ENCODE data around the gene BACH2. TPM values are rescaled to one million over a fixed set of nuclear protein-coding genes. Genes with fewer than 3 reads are reported as not detected.

The BACH2 gene
- polyA plus RNA-seq, 1 experiment = 0.10 TPM

DNA sequence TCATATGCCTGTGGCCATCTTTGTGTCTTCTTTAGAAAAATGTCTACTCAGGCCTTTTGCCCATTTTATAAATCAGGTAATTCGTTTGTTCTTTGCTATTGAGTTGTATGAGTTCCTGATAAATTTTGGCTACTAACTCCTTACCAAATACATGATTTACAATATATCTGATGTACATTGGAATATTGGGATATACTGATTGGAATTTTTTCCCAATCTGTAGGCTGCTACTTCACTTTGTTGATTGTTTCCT is 39.2 kb downstream of the BACH2 start:
- TF ChIP-seq, protein P1, sequence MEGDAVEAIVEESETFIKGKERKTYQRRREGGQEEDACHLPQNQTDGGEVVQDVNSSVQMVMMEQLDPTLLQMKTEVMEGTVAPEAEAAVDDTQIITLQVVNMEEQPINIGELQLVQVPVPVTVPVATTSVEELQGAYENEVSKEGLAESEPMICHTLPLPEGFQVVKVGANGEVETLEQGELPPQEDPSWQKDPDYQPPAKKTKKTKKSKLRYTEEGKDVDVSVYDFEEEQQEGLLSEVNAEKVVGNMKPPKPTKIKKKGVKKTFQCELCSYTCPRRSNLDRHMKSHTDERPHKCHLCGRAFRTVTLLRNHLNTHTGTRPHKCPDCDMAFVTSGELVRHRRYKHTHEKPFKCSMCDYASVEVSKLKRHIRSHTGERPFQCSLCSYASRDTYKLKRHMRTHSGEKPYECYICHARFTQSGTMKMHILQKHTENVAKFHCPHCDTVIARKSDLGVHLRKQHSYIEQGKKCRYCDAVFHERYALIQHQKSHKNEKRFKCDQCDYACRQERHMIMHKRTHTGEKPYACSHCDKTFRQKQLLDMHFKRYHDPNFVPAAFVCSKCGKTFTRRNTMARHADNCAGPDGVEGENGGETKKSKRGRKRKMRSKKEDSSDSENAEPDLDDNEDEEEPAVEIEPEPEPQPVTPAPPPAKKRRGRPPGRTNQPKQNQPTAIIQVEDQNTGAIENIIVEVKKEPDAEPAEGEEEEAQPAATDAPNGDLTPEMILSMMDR (IDR thresholded peaks at IDR 0.05; ENCODE audit: insufficient read depth, low read depth, low read length) = no peak
- POLR2A ChIA-PET = no interaction called here
- Histone ChIP-seq H3K27me3 (ENCODE audit: control insufficient read depth, insufficient read depth, low read length) (peaks cover 2% of the 10 kb centered on the region; the same call in 1 of the 2 replicates), H3K4me3 (ENCODE audit: low read depth, low read length) (no peak overlapping the region), H3K36me3 (ENCODE audit: control insufficient read depth, insufficient read depth, low read length) (no peaks in the 10 kb centered on the region)
- CTCF ChIA-PET = no interaction called here
- DNase-seq (ENCODE audit: low read depth) = no peak

- TF ChIP-seq, protein P1 (IDR thresholded peaks at IDR 0.05; ENCODE audit: insufficient read depth, low read depth, low read length) = no peak
- ChIA-PET POLR2A (no interaction called here), CTCF (no interaction called here)
- Histone ChIP-seq H3K36me3 (ENCODE audit: control insufficient read depth, insufficient read depth, low read length) (no peaks in the 10 kb centered on the region), H3K4me3 (ENCODE audit: low read depth, low read length) (no peak overlapping the region), H3K27me3 (ENCODE audit: control insufficient read depth, insufficient read depth, low read length) (peaks cover 2% of the 10 kb centered on the region; the same call in 1 of the 2 replicates)
- peak; percentile 43 for DNase-seq (ENCODE audit: low read depth)
Observed at GRCh38 chr6:90256698-90257485, 39.8 kb downstream of the BACH2 start.

DNA sequence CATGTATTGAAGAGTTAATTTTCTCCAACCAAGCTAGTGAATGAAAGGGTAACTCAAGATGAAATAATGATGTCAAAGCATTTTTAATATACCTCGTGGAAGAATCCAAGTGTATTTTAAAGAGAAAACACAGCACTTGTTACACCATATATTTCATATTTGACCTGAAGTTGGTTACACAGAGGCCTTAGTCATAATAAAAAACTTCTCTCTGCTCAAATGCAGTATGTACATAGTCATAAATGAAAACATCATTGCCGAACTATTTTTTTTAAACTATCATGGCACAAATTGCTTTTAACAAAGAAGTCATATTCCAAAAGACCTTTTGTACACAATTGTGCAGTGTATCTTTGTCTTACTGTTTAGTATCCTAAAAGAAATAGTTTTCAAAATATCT is 43.0 kb downstream of the BACH2 start:
- DNase-seq (ENCODE audit: low read depth) = no peak
- TF ChIP-seq, protein P1 (IDR thresholded peaks at IDR 0.05; ENCODE audit: insufficient read depth, low read depth, low read length) = no peak
- Histone ChIP-seq H3K36me3 (ENCODE audit: control insufficient read depth, insufficient read depth, low read length) (no peaks in the 10 kb centered on the region), H3K4me3 (ENCODE audit: low read depth, low read length) (no peak overlapping the region), H3K27me3 (ENCODE audit: control insufficient read depth, insufficient read depth, low read length) (no peaks in the 10 kb centered on the region)
- POLR2A ChIA-PET = no interaction called here
- CTCF ChIA-PET = interaction anchor here (0.7 kb wide), 1 partner anchor 224 kb away, joined by 3 read pairs; no protein-coding TSS in a partner anchor

DNA sequence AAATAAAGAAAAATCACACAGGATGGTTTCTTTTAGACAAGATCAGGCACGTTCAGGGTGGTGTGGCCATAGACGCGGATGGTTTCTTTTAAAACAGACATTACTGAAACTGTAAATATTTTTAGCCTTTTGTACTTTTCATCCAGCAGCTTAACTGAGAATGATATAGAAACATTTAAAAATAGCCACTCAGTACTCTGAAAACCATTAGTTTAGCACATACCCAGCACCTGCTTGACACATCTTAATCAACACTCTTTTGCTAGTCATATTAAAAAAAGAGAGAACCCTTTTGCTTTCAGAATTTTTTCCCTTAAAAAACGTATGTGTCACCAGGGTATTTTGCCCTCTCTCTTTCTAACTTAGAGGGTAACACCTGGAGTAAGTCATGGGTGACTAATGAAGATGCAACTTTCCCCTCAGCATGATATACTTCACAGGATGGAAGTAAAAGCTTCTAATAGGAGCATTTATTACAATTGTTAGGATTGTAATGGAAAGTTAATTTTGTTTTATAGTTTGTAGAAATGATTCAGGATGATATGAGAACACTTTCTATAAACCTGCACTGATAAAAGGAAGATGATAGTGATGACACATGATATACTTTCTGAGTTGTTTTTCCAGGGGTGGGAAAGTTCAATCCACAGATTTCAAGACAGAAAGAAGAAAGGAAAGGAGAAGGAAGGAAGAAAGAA is 45.2 kb downstream of the BACH2 start:
- CTCF ChIA-PET = no interaction called here
- Histone ChIP-seq H3K4me3 (ENCODE audit: low read depth, low read length) (no peak overlapping the region), H3K36me3 (ENCODE audit: control insufficient read depth, insufficient read depth, low read length) (no peaks in the 10 kb centered on the region), H3K27me3 (ENCODE audit: control insufficient read depth, insufficient read depth, low read length) (no peaks in the 10 kb centered on the region)
- TF ChIP-seq, protein P1 (IDR thresholded peaks at IDR 0.05; ENCODE audit: insufficient read depth, low read depth, low read length) = no peak
- POLR2A ChIA-PET = no interaction called here
- DNase-seq (ENCODE audit: low read depth) = no peak

DNA sequence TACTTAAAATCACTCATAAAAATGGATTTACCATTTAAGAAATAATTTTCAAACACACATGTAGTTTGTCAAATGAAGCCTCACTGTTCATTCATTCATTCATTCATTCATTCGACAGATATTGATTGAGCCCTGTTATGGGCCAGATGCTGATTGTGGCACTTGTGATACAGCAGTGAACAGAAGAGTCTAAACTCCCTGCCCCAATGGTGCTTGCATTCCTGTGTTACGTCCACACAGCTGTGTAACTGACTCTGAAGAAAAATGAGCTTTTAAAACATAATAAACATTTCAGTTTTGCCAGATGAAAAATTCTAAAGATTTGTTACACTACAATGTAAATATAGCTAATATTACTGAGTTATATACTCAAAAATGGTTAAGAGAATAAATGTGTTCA is 46.2 kb downstream of the BACH2 start:
- Histone ChIP-seq H3K27me3 (ENCODE audit: control insufficient read depth, insufficient read depth, low read length) (no peaks in the 10 kb centered on the region), H3K4me3 (ENCODE audit: low read depth, low read length) (no peak overlapping the region), H3K36me3 (ENCODE audit: control insufficient read depth, insufficient read depth, low read length) (no peaks in the 10 kb centered on the region)
- DNase-seq (ENCODE audit: low read depth) = no peak
- ChIA-PET CTCF (interaction anchor here (0.8 kb wide), 1 partner anchor 23 kb away, joined by 4 read pairs; no protein-coding TSS in a partner anchor), POLR2A (no interaction called here)
- TF ChIP-seq, protein P1 (IDR thresholded peaks at IDR 0.05; ENCODE audit: insufficient read depth, low read depth, low read length) = no peak

Measured in BJ (cell line).